GM12873 (cell line): ENCODE data around the gene OSBPL9.

Experiments
- CTCF ChIP-seq: IDR thresholded peaks from 2 replicates; pipeline ENCODE4 v1.5.1; 2012; ENCODE audit warnings: low read depth, mild to moderate bottlenecking, moderate library complexity, low read length, control low read depth; ENCODE audit not compliant: insufficient read depth; ENCODE audit errors: missing control alignments

OSBPL9 gene

GRCh38 chr1:51629918-51630317, 13.0 kb downstream of the OSBPL9 start:
- TF ChIP-seq CTCF, result no peak

DNA sequence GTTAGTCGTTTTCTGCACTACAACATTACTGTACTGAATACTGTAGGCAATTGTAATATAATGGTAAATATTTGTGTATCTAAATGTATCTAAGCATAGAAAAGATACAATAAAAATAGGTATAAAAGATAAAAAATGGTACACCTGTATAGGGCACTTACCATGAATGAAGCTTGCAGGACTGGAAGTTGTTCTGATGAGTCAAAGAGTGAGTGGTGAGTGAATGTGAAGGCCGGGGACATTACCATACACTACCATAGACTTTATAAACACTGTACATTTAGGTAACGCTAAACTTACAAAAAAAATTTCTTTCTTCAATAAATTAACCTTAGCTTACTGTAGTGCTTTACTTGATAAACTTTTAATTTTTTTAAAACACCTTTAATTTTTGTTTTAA, 13.5 kb downstream of the OSBPL9 start:
- TF ChIP-seq CTCF, result no peak

GRCh38 chr1:51630922-51631321, 14.0 kb downstream of the OSBPL9 start:
- TF ChIP-seq CTCF, result no peak

DNA sequence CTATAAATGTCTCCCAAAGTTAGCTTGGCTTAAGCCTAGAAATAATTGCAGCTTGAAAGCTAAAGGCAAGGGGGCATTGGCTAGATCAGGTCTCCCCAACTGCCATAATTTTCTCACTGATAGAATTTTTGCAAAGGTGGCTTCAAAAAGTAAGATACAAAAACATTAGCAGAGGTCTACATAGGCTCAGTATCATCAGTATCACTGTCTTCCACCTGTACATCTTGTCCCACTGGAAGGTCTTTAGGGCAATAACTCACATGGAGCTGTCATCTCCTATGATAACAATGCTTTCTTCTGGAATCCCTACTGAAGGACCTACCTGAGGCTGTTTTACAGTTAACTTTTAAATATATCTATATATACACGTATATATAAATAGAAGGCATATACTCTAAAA, 14.9 kb downstream of the OSBPL9 start:
- TF ChIP-seq CTCF, result no peak

DNA sequence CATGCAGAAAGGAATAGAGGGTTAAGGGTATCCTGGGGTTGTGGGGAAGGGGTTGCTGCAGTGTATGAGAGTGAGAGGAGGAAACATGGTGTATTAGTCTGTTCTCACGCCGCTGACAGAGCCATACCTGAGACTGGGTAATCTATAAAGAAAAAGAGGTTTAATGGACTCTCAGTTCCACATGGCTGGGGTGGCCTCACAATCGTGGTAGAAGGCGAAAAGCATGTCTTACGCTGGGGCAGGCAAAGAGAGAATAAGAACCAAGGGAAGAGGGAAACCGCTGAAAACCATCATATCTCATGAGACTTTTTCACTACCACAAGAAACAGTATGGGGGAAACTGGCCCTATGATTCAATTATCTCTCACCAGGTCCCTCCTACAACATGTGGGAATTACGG, 17.7 kb downstream of the OSBPL9 start:
- TF ChIP-seq CTCF, result no peak

DNA sequence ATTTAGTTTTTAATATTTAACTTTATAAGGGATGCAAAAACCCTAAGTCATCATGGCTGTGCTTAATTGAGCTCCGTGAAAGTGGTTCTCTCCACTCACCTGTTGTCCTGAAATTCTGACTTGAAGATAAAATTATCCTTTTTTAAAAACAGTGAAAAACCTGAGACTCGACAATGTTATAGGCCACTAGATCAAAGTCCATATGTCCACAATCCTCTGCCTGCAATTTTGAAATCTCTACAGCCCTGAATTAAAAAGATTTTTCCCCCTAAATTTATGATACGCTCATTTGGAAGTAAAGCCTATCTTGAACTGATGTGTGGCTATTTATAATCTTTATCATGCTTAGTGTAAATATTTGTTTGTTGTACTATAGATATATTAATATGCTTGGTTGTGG, 18.7 kb downstream of the OSBPL9 start:
- TF ChIP-seq CTCF, result no peak

DNA sequence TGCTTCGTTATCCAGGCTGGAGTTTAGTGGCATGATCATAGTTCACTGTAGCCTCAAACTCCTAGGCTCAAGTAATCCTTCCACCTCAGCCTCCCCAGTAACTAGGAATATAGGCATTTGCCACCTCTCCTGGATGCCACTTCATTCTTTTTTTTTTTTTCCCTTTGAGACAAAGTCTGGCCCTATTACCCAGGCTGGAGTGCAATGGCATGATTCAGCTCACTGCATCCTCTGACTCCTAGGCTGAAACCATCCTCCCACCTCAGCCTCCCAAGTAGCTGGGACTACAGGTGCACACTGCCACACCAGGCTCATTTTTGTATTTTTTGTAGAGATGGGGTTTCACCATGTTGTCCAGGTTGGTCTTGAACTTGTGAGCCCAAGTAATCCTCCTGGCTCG, 19.3 kb downstream of the OSBPL9 start:
- TF ChIP-seq CTCF, result no peak
